A549 treated with Mapracorat at 1 μM for 4 hours (cell line): ENCODE results near the gene CNTLN. TPM values are rescaled to one million over a fixed set of nuclear protein-coding genes. Genes with fewer than 3 reads are reported as not detected.

ENCODE experiments used
- total RNA-seq: library from RNA; stranded (reverse); fragments of 200-300 nt; extraction: Qiagen RNA extraction; gene quantifications from 5 replicates; pipeline ENCODE4 v1.2.3, GENCODE V29; 2022

Gene CNTLN, protein sequence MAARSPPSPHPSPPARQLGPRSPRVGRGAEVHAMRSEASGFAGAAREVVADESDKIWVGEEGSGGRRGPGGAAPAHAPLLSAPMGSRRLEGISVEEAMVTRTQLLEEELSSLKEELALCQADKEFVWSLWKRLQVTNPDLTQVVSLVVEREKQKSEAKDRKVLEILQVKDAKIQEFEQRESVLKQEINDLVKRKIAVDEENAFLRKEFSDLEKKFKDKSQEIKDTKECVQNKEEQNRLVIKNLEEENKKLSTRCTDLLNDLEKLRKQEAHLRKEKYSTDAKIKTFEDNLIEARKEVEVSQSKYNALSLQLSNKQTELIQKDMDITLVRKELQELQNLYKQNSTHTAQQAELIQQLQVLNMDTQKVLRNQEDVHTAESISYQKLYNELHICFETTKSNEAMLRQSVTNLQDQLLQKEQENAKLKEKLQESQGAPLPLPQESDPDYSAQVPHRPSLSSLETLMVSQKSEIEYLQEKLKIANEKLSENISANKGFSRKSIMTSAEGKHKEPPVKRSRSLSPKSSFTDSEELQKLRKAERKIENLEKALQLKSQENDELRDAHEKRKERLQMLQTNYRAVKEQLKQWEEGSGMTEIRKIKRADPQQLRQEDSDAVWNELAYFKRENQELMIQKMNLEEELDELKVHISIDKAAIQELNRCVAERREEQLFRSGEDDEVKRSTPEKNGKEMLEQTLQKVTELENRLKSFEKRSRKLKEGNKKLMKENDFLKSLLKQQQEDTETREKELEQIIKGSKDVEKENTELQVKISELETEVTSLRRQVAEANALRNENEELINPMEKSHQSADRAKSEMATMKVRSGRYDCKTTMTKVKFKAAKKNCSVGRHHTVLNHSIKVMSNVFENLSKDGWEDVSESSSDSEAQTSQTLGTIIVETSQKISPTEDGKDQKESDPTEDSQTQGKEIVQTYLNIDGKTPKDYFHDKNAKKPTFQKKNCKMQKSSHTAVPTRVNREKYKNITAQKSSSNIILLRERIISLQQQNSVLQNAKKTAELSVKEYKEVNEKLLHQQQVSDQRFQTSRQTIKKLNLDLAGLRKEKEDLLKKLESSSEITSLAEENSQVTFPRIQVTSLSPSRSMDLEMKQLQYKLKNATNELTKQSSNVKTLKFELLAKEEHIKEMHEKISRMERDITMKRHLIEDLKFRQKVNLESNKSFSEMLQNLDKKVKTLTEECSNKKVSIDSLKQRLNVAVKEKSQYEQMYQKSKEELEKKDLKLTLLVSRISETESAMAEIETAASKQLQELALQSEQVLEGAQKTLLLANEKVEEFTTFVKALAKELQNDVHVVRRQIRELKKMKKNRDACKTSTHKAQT (N-terminal part only)
- 4.4 to 6.0 TPM (median 5.4 TPM) in 5 replicates for total RNA-seq

DNA sequence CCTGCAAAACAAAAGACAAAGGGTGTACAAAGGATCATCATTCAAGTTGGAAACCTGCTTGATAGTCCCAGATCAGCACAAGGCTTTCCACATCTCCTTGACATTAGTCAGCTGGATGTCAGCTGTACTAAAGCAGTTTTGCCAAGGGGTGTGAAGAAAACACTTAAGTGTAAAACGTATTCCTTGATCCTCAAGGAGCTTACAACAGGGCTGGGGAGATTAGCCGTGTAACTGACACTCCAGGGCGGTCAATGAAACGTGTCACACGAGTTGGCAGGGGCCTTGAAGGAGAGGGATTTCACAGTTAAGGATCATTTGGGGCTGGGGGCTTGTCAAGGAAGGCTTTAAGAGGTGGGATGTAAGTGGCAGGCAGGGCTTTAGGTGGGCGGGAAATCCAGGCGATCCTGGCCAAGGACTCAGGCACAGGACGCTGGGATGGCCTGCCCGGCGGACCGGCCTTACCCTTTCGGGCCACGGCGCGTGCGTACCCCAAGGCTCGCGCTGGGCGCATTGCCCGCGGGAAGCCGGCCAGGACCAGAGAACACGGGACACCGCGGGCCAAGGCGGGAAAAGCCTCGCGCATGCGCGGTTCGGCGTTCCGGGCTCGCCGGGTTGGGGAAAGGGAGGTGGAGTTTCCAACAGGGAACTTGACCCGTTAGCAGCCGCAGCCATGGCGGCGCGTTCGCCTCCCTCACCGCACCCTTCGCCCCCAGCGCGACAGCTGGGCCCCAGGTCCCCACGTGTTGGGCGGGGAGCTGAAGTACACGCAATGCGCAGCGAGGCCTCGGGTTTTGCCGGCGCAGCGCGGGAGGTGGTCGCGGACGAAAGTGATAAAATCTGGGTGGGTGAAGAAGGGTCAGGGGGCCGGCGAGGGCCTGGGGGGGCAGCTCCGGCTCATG lies at the start of gene CNTLN:
Gene CNTLN, plus strand, starts transcription at position 645 of the 899 bp plus-strand sequence. Its CDS starts 26 bp downstream, at position 671.

